Skin of body (tissue), 2 donors: Measurements from ENCODE around the gene CWF19L2. TPM values are rescaled to one million over a fixed set of nuclear protein-coding genes. Genes with fewer than 3 reads are reported as not detected.

Experiments used
- DNase-seq: peaks from one replicate; lab custom pipeline; 2025; lab: John Stamatoyannopoulos, UW
- total RNA-seq: library from RNA; depleted of rRNA; stranded (reverse); fragments of >200 nt; gene quantifications from one replicate; pipeline ENCODE4 v1.2.3, GENCODE V29; 2014

The CWF19L2 gene
- total RNA-seq, 1 donor from 2014 or later = 23.0 TPM

- DNase-seq = no peak
These were observed 141.2 kb downstream of the CWF19L2 start for GRCh38 chr11:107316426-107316825.

DNA sequence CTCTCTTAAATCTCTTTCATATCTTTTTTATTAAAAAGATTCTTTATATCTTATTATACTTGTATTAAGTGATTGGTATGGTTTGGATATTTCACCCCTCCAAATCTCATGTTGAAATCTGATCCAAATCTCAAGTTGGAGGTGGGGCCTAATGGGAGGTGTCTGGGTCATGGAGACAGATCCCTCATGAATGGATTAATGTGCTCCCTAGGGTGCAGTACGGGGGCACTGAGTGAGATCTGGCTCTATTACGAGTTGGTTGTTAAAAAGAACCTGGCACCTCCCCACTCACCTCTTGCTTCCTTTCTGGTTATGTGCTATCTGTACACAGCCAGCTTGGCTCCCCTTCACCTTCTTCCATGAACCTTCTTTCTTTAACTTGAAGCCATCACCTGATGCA, 149.6 kb downstream of the CWF19L2 start:
- DNase-seq = no peak

DNA sequence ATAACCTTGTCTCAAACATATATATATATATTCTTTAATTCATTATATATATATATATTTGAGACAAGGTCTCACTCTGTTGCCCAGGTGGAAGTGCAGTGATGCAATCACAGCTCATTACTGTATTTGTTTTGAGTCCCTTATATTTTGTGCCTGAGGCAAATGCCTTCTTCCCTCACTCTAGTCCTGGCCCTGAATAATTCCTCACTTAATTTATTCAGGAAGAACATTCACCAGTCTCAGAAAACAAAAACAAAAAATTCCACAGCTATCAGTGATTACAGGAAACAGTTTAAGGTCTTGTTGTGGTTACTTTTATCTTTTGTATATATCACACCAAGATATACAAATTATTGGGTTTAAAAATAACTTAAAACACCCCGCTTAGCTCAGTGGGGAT, 155.7 kb downstream of the CWF19L2 start:
- DNase-seq = no peak

DNA sequence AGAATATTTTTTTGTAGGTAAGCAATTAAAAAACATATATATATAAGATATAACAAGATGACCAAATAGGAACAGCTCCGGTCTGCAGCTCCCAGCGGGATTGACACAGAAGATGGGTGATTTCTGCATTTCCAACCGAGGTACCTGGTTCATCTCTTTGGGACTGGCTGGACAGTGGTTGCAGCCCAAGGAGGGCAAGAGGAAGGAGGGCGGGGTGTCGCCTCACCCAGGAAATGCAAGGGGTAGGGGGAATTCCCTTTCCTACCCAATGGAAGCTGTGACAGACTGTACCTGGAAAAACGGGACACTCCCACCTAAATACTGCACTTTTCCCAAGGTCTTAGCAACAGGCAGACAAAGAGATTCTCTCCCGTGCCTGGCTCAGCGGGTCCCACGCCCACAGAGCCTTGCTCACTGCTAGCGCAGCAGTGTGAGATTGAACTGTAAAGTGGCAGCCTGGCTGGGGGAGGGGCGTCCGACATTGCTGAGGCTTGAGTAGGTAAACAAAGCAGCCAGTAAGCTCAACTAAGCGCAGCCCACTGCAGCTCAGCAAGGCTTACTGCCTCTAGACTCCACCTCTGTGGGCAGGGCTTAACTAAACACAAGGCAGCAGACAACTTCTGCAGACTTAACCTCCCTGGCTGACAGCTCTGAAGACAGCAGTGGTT, 163.8 kb downstream of the CWF19L2 start:
- DNase-seq = no peak

DNA sequence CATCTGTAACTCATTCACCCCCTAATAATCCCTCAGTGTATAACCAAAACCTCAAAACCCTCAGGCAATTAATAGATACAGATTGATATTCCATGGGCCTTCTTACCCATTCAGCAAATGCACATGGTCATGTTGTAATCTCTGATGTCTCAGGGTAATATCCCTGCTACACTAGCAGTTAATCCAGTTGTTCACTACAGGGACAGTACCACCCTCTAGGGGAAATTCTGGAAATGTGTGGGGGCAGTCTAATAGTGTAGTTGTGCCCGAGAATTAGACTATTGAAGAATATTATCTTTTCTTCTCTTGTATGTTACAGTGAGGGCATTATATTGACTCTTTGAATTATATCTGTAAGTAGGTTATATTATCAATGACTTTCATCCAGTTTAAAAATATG, 175.4 kb downstream of the CWF19L2 start:
- no peak for DNase-seq

Other genes with a start within 250 kb of the CWF19L2 start
- gene ALKBH8, start 107.9 kb upstream of the CWF19L2 start, total RNA-seq = 7.4 TPM
- 3.9 TPM for gene ELMOD1, start 133.3 kb upstream of the CWF19L2 start, total RNA-seq